Fibroblast of lung (primary cell): ENCODE data around the gene SDE2. TPM values are rescaled to one million over a fixed set of nuclear protein-coding genes. Genes with fewer than 3 reads are reported as not detected.

Experiments used
- DNase-seq, 2 donors: peaks; one replicate each; pipeline versions ENCODE4 v3.0.0 to v3.0.0-alpha.2; 2010; ENCODE audit warnings: low read depth in 2 of 2
- H2AFZ ChIP-seq: 2 replicates; pipeline ENCODE4 v1.5.1; 2012; ENCODE audit warnings: low read length, control low read depth, inconsistent platforms
- H3K27ac ChIP-seq: 2 replicates; pipeline ENCODE4 v1.5.1; 2011; ENCODE audit warnings: low read length, control low read depth; ENCODE audit not compliant: insufficient read depth
- H3K27me3 ChIP-seq: 2 replicates; pipeline ENCODE4 v1.5.1; 2011; ENCODE audit warnings: mild to moderate bottlenecking, low read length; ENCODE audit not compliant: control insufficient read depth, insufficient read depth
- H3K36me3 ChIP-seq: 2 replicates; pipeline ENCODE4 v1.5.1; 2011; ENCODE audit warnings: low read length; ENCODE audit not compliant: control insufficient read depth, insufficient read depth
- H3K4me1 ChIP-seq: 2 replicates; pipeline ENCODE4 v1.5.1; 2011; ENCODE audit warnings: low read length; ENCODE audit not compliant: control insufficient read depth, insufficient read depth; ENCODE audit errors: extremely low read depth
- H3K4me2 ChIP-seq: 2 replicates; pipeline ENCODE4 v1.5.1; 2011; ENCODE audit warnings: low read length, control low read depth; ENCODE audit not compliant: insufficient read depth; ENCODE audit errors: extremely low read depth
- H3K4me3 ChIP-seq, 4 experiments: fragments of 200-600 bp in 1 of 4; sonication (generic) in 1 of 4; replicated peaks in 1 of 4; 2 replicates each; pipeline ENCODE4 v1.5.1; 2011 to 2016; ENCODE audit warnings: low read length in 4 of 4, low read depth in 3 of 4, mild to moderate bottlenecking in 3 of 4, control low read depth in 2 of 4, inconsistent platforms in 1 of 4, mixed read lengths in 1 of 4; ENCODE audit not compliant: insufficient read depth in 1 of 4; ENCODE audit errors: control extremely low read depth in 1 of 4
- H3K79me2 ChIP-seq: 2 replicates; pipeline ENCODE4 v1.5.1; 2012; ENCODE audit warnings: mild to moderate bottlenecking, low read length, inconsistent platforms; ENCODE audit not compliant: control insufficient read depth, insufficient read depth
- H3K9ac ChIP-seq: 2 replicates; pipeline ENCODE4 v1.5.1; 2011; ENCODE audit warnings: mild to moderate bottlenecking, low read length, control low read depth; ENCODE audit not compliant: insufficient read depth
- H3K9me3 ChIP-seq: 2 replicates; pipeline ENCODE4 v1.5.1; 2012; ENCODE audit warnings: low read depth, low read length; ENCODE audit not compliant: control insufficient read depth, insufficient read depth
- H4K20me1 ChIP-seq: 2 replicates; pipeline ENCODE4 v1.5.1; 2011; ENCODE audit warnings: low read length; ENCODE audit not compliant: control insufficient read depth, insufficient read depth; ENCODE audit errors: extremely low read depth
- CTCF ChIP-seq, 2 donors: IDR thresholded peaks in 1 of 2; conservative IDR thresholded peaks in 1 of 2; 1 replicate in 1 of 2; 2 replicates in 1 of 2; pipeline ENCODE4 v1.5.1; 2011 to 2012; ENCODE audit warnings: low read length in 2 of 2, control low read depth in 1 of 2, inconsistent platforms in 1 of 2, low read depth in 1 of 2, mild to moderate bottlenecking in 1 of 2
- EZH2 ChIP-seq: IDR thresholded peaks from 2 replicates; pipeline ENCODE4 v1.5.1; 2012; ENCODE audit warnings: low read length, control low read depth, mild to moderate bottlenecking; ENCODE audit errors: missing control alignments
- polyA plus RNA-seq, 2 donors: library from polyadenylated mRNA; depleted of rRNA in 1 of 2; stranded (reverse) in 1 of 2; unstranded in 1 of 2; fragments of >200 nt; gene quantifications; 2 replicates each; pipeline ENCODE4 v1.2.1, GENCODE V29; 2011 to 2012; ENCODE audit warnings: missing spikeins in 1 of 2
- total RNA-seq: library from RNA; depleted of rRNA; stranded (reverse); fragments of >200 nt; gene quantifications from 2 replicates; pipeline ENCODE4 v1.2.1, GENCODE V29; 2014

Gene SDE2
- total and polyA plus RNA-seq, 2 donors (not counting 1 experiment from before 2014, with no cell fraction given) = 17.2 to 25.8 TPM

GRCh38 chr1:226006686-226007085 is 7.5 kb upstream of the SDE2 start:
- no peak for DNase-seq
- Histone ChIP-seq H3K27ac (no peak overlapping the region), H3K9ac (no peak overlapping the region), H3K79me2 (no peaks in the 10 kb centered on the region), H4K20me1 (no peaks in the 10 kb centered on the region), H3K4me3 (no peak overlapping the region), H3K36me3 (no peaks in the 10 kb centered on the region), H3K9me3 (no peaks in the 10 kb centered on the region), H3K27me3 (peaks cover 4% of the 10 kb centered on the region), H3K4me1 (peaks cover 3% of the 10 kb centered on the region), H3K4me2 (no peak overlapping the region), H2AFZ (no peak overlapping the region)
- TF ChIP-seq CTCF (conservative IDR thresholded peaks at IDR 0.05 in 1 of 2, IDR thresholded peaks at IDR 0.05 in 1 of 2; ENCODE audit: low read depth in 1 of 2, low read length in 2 of 2) = no peak
- TF ChIP-seq EZH2 = no peak

GRCh38 chr1:226004396-226004795 is 5.3 kb upstream of the SDE2 start:
- no peaks in the 10 kb centered on the region for H3K27me3 ChIP-seq
- TF ChIP-seq EZH2 (no peak), CTCF (conservative IDR thresholded peaks at IDR 0.05 in 1 of 2, IDR thresholded peaks at IDR 0.05 in 1 of 2; ENCODE audit: low read depth in 1 of 2, low read length in 2 of 2) (no peak)
- H3K36me3 ChIP-seq = no peaks in the 10 kb centered on the region

GRCh38 chr1:226003502-226004170 is 4.5 kb upstream of the SDE2 start:
- Histone ChIP-seq H3K27me3 (no peaks in the 10 kb centered on the region), H2AFZ (no peak overlapping the region), H3K27ac (no peak overlapping the region), H3K9ac (no peak overlapping the region), H3K36me3 (no peaks in the 10 kb centered on the region), H3K4me2 (no peak overlapping the region), H4K20me1 (no peaks in the 10 kb centered on the region), H3K9me3 (no peaks in the 10 kb centered on the region), H3K4me3 (no peak overlapping the region), H3K79me2 (peaks cover 5% of the 10 kb centered on the region), H3K4me1 (peaks cover 3% of the 10 kb centered on the region)
- no peak for TF ChIP-seq EZH2
- TF ChIP-seq CTCF (conservative IDR thresholded peaks at IDR 0.05 in 1 of 2, IDR thresholded peaks at IDR 0.05 in 1 of 2; ENCODE audit: low read depth in 1 of 2, low read length in 2 of 2) = no peak
- no peak for DNase-seq

More at GRCh38 chr1:226004396-226004795, 5.3 kb upstream of the SDE2 start:
- no peak for DNase-seq
- H3K9me3 ChIP-seq = no peaks in the 10 kb centered on the region
- no peak overlapping the region for H3K9ac ChIP-seq
- H4K20me1 ChIP-seq = no peaks in the 10 kb centered on the region
- H3K4me2 ChIP-seq = no peak overlapping the region
- no peak overlapping the region for H3K27ac ChIP-seq
- H2AFZ ChIP-seq = no peak overlapping the region
- H3K79me2 ChIP-seq = no peaks in the 10 kb centered on the region
- H3K4me3 ChIP-seq = no peak overlapping the region
- peaks cover 3% of the 10 kb centered on the region for H3K4me1 ChIP-seq
